ENCODE measurements around the gene PTGFRN.
A peak's percentile ranks its signal among the peaks of the same experiment; 100 is the strongest.

Gene PTGFRN

DNA sequence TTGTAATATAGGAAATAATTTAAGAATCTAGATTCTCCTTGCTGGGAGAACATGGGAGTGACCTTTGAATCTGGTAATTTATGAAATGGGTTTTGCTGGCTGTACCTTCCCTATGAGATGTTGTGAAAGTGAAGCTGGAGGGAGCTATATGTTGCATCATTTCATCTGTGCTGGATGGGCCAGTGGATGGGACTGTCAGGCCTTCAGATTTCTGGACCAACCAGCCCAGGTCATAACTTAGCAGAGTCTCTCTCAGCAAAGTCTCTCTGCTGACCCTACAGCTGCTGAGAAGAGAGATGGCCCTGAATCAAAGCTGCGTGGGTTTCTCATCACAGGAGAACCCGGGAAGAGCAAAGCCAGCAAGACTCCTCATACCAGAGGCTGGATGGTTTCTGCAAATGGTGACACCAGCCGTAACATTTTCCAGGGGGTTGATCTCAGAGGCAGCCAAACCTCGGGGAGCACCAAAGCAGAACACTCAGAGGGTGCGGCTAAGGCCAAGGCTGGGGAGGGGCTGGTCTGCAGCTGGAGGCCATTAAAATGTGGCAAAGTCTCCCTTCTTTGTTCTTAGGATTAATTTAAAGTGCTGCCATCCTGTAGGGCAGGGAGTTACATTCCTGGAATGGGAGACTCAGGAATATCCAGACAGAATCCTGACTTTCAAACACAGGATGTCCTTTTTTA, 18.2 kb upstream of the PTGFRN start:
- no peak for DNase-seq

DNA sequence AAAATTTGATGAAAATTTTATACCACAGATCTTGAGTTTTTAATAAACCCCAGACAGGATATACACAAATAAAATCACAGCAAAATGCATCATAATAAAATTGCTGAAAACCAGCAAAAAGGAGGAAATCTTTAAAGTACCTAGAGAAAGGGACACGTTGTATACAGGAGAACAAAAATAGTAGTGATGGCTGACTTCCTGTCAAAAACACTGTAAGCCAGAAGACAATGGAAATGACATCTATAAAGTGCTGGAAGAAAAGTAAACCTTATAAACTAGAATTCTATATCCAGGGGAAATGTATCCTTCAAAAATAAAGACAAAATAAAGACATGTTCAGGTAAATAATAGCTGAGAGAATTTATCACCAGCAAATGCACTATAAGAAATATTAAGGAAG, 14.6 kb upstream of the PTGFRN start:
- no peak for DNase-seq

- no peak for DNase-seq
These were observed 10.2 kb upstream of the PTGFRN start for GRCh38 chr1:116899529-116899928.

- no peak for DNase-seq
These were observed 9.0 kb upstream of the PTGFRN start for GRCh38 chr1:116900471-116901365.

DNA sequence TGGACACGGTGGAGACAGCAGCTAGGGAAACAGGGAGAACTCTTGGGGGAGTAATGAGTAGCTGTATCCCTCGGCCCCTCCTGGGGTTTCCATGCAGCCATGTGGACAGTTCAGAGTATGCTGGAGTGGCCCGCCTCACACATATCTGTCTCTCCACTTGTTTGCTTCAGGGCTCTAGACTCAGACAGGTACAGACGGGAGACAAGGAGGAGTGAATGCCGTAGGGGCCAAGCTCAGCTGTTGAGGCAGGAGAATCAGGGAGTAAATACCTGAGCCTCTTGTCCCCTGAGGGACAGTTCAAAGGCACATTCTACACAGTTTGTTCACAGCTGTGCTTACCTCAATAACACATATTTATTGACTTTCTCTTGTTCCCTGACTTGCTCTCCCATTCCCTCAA, 7.7 kb upstream of the PTGFRN start:
- no peak for DNase-seq

DNA sequence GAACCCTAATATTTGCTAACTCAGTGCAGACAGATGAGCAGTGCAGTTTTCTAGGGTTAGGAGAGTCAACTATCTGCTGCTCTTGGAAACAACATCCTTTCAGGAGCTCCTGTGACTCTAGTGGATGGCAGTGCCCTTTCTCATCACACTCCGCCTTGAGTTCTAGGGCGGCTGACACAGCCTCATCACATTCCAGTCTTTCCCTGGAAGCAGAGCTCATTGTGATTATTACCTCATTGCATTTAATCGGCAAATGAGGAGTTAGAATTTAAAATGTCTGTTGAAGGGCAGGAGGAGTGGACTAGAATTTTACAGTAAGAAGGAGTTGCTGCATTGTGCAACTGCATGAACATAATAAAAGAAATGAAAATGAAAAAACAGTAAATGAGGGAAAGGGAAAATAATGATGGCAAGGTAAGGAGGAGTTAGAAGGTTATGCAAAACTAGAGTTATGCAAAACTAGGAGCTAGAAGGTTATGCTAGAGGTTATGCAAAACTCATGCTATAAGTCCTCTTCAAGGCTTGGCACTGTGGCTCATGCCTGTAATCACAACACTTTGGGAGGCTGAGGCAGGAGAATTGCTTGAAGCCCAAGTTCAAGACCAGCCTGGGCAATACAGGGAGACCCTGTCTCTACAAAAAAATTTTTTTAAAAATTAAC, 6.9 kb upstream of the PTGFRN start:
- DNase-seq = no peak

- no peak for DNase-seq
These were observed 4.9 kb upstream of the PTGFRN start for GRCh38 chr1:116904791-116905320.

- no peak for DNase-seq
These were observed 2.9 kb upstream of the PTGFRN start for GRCh38 chr1:116906812-116907211.

DNA sequence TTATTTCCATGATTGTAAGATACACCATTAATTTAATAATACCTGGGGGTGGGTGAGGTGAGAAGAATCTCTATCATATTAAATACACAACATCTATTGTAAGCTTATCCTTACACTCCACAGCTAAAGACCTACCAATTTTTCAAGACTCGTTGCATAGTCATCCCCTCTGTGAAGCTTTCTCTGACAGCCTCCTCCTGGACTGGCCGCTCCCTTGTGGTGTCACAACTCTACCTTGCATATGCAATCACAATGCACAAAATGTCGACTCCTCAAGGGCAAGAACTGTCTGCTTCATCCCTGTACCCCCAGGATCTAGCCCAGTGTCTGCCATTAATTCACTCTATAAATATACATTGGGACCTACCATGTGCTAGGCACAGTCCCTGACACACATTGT, 2.4 kb upstream of the PTGFRN start:
- no peak for DNase-seq

GRCh38 chr1:116908266-116908665, 1.4 kb upstream of the PTGFRN start:
- DNase-seq = no peak

- DNase-seq = no peak
These were observed 750 bp upstream of the PTGFRN start for GRCh38 chr1:116908820-116909511.

DNA sequence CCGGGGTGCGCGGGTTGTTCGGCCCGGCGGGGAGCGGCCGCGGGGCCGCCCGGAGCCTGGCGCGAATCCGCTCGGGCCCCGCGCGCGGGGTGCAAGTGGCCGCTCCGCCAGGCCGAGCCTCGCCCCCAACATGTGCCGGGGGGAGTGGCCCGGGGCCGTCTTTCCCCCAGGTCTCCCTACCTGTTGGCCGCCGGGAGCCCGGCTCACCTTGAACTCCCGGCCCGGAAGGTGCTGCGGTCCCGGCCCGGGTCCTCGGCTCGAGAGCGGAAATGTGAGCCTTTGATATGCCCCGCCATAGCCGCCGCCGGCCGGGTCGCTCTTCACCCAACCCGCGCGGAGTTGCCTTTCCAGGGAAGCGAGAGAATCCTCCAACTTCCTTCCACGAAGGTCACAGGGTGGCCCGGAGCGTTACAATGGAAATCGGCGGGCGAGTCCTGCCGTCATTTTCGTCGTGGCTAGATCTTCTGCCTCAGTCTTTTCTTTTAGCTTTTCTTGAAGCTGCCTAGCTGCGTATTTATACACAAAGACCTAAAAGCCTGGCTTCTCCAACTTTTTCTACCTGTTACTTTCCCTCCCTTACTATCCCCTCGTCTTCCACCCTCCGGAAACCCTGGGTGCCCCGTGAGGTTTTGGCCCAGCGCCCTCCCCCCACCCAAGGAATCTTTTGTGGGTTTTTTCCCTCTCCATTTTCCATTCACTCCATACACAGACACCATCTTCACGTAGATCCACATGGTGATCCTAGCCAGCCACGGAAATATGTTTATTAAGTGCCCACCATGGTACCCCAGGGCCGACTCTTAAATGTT, 867 bp downstream of the PTGFRN start:
- no peak for DNase-seq

DNA sequence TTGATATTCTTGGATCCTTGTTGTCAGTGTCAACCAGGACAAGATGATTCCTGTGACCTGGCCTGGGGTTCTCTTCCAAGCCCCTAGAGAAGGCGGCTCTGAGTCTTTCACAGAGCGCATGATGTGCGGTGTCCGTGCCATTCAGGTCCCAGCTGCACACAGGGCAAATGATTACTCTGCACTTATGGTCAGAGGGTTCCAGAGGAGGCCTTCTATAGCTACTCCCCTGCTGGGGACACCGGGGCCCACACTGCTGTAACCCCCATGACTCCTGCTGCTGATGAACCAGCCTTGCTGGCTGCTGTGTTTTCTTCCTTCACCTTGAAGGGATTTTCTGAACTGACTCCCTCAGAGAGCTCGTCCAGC, 1.5 kb downstream of the PTGFRN start:
- DNase-seq = no peak

DNA sequence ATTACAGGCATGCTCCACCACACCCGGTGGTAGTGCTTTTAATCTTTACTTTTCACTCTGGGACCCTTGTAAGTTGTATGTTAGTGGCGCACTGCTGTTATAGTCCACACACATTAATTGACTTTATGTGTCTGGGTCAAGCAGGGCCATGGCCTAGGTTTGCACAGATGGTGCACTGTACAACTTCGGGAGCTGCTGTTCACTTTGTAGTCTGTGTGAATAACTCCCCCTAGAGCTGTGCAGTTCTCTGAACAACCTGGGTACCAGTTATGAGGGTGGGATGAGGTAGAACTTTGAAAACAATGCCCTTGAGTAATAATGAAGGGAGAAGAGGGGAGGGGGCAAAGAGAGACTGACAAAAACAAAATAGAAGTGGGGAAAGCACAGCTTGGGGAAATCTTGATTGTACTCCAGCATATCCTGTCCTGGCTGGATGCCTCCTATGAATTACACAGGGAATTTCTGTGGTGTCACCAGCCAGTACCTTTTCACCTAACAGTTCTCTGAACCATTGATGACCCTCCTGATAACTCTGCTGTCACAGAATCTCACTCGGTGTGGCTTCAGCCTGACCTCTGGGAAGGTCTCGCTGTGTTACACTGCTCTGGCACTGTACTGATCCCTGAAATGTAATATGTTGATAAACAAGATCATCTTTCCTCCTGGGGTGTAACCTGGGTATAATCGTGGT, 2.2 kb downstream of the PTGFRN start:
- DNase-seq = no peak

DNA sequence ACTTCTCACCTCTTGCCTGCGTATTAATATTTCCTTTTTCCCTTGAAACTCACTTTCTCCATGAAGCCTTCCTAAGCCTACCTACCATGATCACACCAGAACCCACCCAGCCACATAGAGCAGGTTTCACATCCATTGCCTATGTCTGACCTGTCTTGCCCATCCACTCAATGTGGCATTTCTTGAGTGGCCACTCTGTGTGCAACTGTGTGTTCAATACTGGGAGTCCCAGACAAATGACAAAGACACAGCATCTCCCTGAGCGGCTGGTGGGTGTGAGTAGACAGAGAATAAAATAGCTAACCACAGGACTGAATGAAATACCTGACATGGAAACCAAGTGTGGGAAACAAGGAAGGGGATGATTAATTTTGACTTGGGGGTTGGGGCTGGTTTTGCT, 3.1 kb downstream of the PTGFRN start:
- DNase-seq = no peak

DNA sequence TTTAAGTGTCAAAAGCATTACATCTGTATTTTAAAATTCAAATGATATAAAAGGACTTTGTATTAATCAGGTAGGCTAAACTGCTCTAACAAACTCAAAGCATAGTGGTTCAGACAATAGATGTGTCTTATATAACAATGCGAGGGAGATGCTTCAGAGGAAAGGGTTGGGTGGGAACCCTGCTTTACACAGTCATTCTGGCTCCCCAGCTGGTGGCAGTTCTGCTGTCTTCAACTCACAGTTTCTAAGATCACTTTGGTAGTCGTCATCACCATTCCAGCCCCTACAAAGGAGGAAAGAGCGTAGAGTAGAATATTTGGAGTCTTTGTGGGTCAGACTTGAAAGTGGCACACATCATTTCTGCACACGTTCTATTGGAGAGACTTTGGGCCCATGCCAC, 4.2 kb downstream of the PTGFRN start:
- DNase-seq = no peak

DNA sequence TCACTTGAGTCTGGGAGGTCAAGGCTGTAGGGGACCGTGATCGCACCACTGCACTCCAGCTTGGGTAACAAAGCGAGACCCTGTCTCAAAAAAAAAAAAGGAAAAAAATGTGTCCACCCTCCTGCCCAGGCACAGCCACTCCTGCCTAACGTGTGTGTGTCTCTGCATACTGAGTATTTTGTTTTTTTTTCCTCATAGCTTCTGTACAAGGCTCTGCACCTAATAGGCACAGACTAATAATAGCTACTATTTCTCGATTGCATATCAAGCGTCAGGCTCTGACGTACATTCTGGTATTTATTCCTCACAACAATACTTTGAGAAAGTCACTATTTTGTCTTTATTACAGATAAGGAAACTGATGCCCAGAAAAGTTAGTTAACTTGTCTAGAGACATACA, 5.0 kb downstream of the PTGFRN start:
- DNase-seq = no peak

DNA sequence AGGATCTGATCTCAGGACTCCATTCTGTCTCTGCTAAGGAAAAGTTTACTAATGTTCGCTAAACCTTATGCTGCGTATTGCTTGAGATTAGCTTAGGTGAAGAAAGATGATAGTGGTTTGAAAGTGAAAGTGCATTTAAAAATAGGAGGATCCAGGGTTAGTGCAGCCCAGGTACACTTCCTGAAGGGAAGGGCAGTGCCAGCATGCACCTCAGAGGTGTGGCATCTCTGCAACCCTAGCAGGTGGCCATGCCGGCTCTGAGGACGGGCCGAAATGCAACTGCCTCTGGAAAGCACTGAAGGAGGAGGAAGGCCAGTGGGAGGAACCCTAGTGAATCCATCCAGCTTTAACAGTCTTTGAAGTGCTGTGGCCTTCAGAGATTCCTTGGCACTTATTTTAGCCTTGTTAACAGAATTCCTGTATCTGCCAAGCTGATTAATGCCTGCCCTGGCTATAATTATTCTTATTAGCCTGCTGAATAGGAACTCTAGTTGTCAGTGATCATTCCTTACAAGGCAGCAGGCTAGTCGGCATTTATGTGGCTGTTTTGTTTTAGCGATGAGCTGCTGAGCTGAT, 5.5 kb downstream of the PTGFRN start:
- no peak for DNase-seq

GRCh38 chr1:116916002-116916401, 6.3 kb downstream of the PTGFRN start:
- DNase-seq = no peak

DNA sequence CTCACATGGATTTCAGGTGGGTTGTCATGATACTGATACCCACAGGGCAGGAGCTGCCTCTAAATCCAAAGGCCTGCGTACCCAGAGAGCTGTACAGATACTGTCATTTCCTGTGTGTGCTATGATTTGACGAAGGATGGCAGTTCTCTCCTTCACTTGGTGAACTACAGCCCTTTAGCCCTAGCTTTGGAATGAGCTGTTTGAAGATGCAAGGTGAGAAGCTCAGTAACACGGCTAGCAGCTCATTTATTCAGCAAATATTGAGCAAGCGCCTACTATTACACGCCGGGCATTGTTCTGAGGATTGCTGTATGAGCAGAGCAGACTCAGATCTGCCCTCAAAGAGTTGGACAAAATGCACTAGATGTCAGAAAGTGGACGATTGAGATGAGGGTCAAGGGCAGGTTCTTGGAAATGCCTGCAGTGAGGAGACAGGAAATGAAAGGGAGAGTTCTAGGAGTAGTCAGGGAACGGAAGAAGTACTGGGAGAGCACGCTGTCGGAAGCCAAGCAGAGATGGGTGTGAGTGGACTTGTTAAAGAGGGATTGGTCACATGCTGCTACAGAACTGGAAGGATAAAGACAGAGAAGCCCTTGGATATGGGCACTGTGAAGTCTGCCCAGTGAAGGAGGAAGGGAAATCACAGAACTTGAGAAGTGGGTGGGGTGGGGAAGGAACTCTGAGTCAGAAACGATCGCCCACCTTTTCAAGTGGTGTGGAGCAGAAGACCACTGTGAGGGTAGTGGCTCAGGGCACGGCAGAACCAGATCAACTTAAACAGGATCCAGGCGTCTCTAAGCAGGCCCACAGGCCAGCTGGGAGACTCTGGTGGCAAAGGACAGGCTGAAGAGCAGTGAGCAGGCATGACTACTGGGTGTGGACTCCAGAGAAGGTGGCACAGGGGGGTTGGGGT, 7.1 kb downstream of the PTGFRN start:
- DNase-seq = peak; percentile 62 to 74
